DOHH2 (cell line): ENCODE data around the gene PRDX3.

Experiments used
- EZH2phosphoT487 ChIP-seq: fragments of 200-600 bp; sonication (generic); IDR thresholded peaks from 2 replicates; pipeline ENCODE4 v1.6.1; 2017; ENCODE audit warnings: borderline replicate concordance, mild to moderate bottlenecking, antibody characterized with exemption, low read length, moderate library complexity, mixed read lengths
- TF ChIP-seq, protein P1 (sequence below): fragments of 200-600 bp; sonication (generic); IDR thresholded peaks from one replicate; pipeline ENCODE4 v1.5.1; 2014; ENCODE audit warnings: antibody characterized with exemption, mild to moderate bottlenecking, low read depth, low read length; ENCODE audit not compliant: poor library complexity, severe bottlenecking

- TF ChIP-seq, protein P1, sequence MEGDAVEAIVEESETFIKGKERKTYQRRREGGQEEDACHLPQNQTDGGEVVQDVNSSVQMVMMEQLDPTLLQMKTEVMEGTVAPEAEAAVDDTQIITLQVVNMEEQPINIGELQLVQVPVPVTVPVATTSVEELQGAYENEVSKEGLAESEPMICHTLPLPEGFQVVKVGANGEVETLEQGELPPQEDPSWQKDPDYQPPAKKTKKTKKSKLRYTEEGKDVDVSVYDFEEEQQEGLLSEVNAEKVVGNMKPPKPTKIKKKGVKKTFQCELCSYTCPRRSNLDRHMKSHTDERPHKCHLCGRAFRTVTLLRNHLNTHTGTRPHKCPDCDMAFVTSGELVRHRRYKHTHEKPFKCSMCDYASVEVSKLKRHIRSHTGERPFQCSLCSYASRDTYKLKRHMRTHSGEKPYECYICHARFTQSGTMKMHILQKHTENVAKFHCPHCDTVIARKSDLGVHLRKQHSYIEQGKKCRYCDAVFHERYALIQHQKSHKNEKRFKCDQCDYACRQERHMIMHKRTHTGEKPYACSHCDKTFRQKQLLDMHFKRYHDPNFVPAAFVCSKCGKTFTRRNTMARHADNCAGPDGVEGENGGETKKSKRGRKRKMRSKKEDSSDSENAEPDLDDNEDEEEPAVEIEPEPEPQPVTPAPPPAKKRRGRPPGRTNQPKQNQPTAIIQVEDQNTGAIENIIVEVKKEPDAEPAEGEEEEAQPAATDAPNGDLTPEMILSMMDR: no peak
- no peak for TF ChIP-seq EZH2phosphoT487
These were observed 13.3 kb upstream of the PRDX3 start for GRCh38 chr10:119191881-119192280.
